Fibroblast of lung (primary cell): ENCODE results near the gene MYO1E. TPM values are rescaled to one million over a fixed set of nuclear protein-coding genes. Genes with fewer than 3 reads are reported as not detected.

Experiments
- DNase-seq, 2 donors: peaks; one replicate each; pipeline versions ENCODE4 v3.0.0 to v3.0.0-alpha.2; 2010; ENCODE audit warnings: low read depth in 2 of 2
- H2AFZ ChIP-seq: 2 replicates; pipeline ENCODE4 v1.5.1; 2012; ENCODE audit warnings: low read length, control low read depth, inconsistent platforms
- H3K27ac ChIP-seq: 2 replicates; pipeline ENCODE4 v1.5.1; 2011; ENCODE audit warnings: low read length, control low read depth; ENCODE audit not compliant: insufficient read depth
- H3K27me3 ChIP-seq: 2 replicates; pipeline ENCODE4 v1.5.1; 2011; ENCODE audit warnings: mild to moderate bottlenecking, low read length; ENCODE audit not compliant: control insufficient read depth, insufficient read depth
- H3K36me3 ChIP-seq: 2 replicates; pipeline ENCODE4 v1.5.1; 2011; ENCODE audit warnings: low read length; ENCODE audit not compliant: control insufficient read depth, insufficient read depth
- H3K4me1 ChIP-seq: 2 replicates; pipeline ENCODE4 v1.5.1; 2011; ENCODE audit warnings: low read length; ENCODE audit not compliant: control insufficient read depth, insufficient read depth; ENCODE audit errors: extremely low read depth
- H3K4me2 ChIP-seq: 2 replicates; pipeline ENCODE4 v1.5.1; 2011; ENCODE audit warnings: low read length, control low read depth; ENCODE audit not compliant: insufficient read depth; ENCODE audit errors: extremely low read depth
- H3K4me3 ChIP-seq, 4 experiments: fragments of 200-600 bp in 1 of 4; sonication (generic) in 1 of 4; replicated peaks in 1 of 4; 2 replicates each; pipeline ENCODE4 v1.5.1; 2011 to 2016; ENCODE audit warnings: low read length in 4 of 4, low read depth in 3 of 4, mild to moderate bottlenecking in 3 of 4, control low read depth in 2 of 4, inconsistent platforms in 1 of 4, mixed read lengths in 1 of 4; ENCODE audit not compliant: insufficient read depth in 1 of 4; ENCODE audit errors: control extremely low read depth in 1 of 4
- H3K79me2 ChIP-seq: 2 replicates; pipeline ENCODE4 v1.5.1; 2012; ENCODE audit warnings: mild to moderate bottlenecking, low read length, inconsistent platforms; ENCODE audit not compliant: control insufficient read depth, insufficient read depth
- H3K9ac ChIP-seq: 2 replicates; pipeline ENCODE4 v1.5.1; 2011; ENCODE audit warnings: mild to moderate bottlenecking, low read length, control low read depth; ENCODE audit not compliant: insufficient read depth
- H3K9me3 ChIP-seq: 2 replicates; pipeline ENCODE4 v1.5.1; 2012; ENCODE audit warnings: low read depth, low read length; ENCODE audit not compliant: control insufficient read depth, insufficient read depth
- H4K20me1 ChIP-seq: 2 replicates; pipeline ENCODE4 v1.5.1; 2011; ENCODE audit warnings: low read length; ENCODE audit not compliant: control insufficient read depth, insufficient read depth; ENCODE audit errors: extremely low read depth
- CTCF ChIP-seq, 2 donors: IDR thresholded peaks in 1 of 2; conservative IDR thresholded peaks in 1 of 2; 1 replicate in 1 of 2; 2 replicates in 1 of 2; pipeline ENCODE4 v1.5.1; 2011 to 2012; ENCODE audit warnings: low read length in 2 of 2, control low read depth in 1 of 2, inconsistent platforms in 1 of 2, low read depth in 1 of 2, mild to moderate bottlenecking in 1 of 2
- EZH2 ChIP-seq: IDR thresholded peaks from 2 replicates; pipeline ENCODE4 v1.5.1; 2012; ENCODE audit warnings: low read length, control low read depth, mild to moderate bottlenecking; ENCODE audit errors: missing control alignments
- polyA plus RNA-seq, 2 donors: library from polyadenylated mRNA; depleted of rRNA in 1 of 2; stranded (reverse) in 1 of 2; unstranded in 1 of 2; fragments of >200 nt; gene quantifications; 2 replicates each; pipeline ENCODE4 v1.2.1, GENCODE V29; 2011 to 2012; ENCODE audit warnings: missing spikeins in 1 of 2
- total RNA-seq: library from RNA; depleted of rRNA; stranded (reverse); fragments of >200 nt; gene quantifications from 2 replicates; pipeline ENCODE4 v1.2.1, GENCODE V29; 2014

The MYO1E gene
- total and polyA plus RNA-seq, 2 donors (not counting 1 experiment from before 2014, with no cell fraction given): 27.6 to 84.0 TPM

GRCh38 chr15:59258317-59258716 lies 114.4 kb downstream of the MYO1E start:
- no peaks in the 10 kb centered on the region for H3K79me2 ChIP-seq
- no peaks in the 10 kb centered on the region for H4K20me1 ChIP-seq
- H3K4me1 ChIP-seq: no peaks in the 10 kb centered on the region
- no peak overlapping the region for H3K4me3 ChIP-seq
- H3K9me3 ChIP-seq: no peaks in the 10 kb centered on the region
- peaks cover 2% of the 10 kb centered on the region for H3K36me3 ChIP-seq
- no peak overlapping the region for H3K27ac ChIP-seq
- DNase-seq: no peak
- no peak overlapping the region for H3K4me2 ChIP-seq
- no peaks in the 10 kb centered on the region for H3K27me3 ChIP-seq
- H3K9ac ChIP-seq: no peak overlapping the region
- TF ChIP-seq EZH2 (no peak), CTCF (conservative IDR thresholded peaks at IDR 0.05 in 1 of 2, IDR thresholded peaks at IDR 0.05 in 1 of 2; ENCODE audit: low read depth in 1 of 2, low read length in 2 of 2) (no peak)
- H2AFZ ChIP-seq: no peak overlapping the region

- Histone ChIP-seq H3K27ac (no peak overlapping the region), H3K27me3 (no peaks in the 10 kb centered on the region), H3K4me2 (no peak overlapping the region), H3K79me2 (no peaks in the 10 kb centered on the region), H3K9me3 (no peaks in the 10 kb centered on the region), H3K4me3 (no peak overlapping the region), H3K36me3 (peaks cover 2% of the 10 kb centered on the region), H3K4me1 (no peaks in the 10 kb centered on the region), H3K9ac (no peak overlapping the region), H2AFZ (no peak overlapping the region), H4K20me1 (no peaks in the 10 kb centered on the region)
- no peak for DNase-seq
- TF ChIP-seq CTCF (conservative IDR thresholded peaks at IDR 0.05 in 1 of 2, IDR thresholded peaks at IDR 0.05 in 1 of 2; ENCODE audit: low read depth in 1 of 2, low read length in 2 of 2) (no peak), EZH2 (no peak)
These were observed 115.5 kb downstream of the MYO1E start for GRCh38 chr15:59257140-59257539.

- Histone ChIP-seq H3K4me3 (no peak overlapping the region), H3K27me3 (no peaks in the 10 kb centered on the region), H3K27ac (no peak overlapping the region), H3K4me1 (no peaks in the 10 kb centered on the region), H3K79me2 (no peaks in the 10 kb centered on the region), H3K9me3 (no peaks in the 10 kb centered on the region), H3K9ac (no peak overlapping the region), H2AFZ (no peak overlapping the region), H3K4me2 (no peak overlapping the region), H3K36me3 (peaks cover 2% of the 10 kb centered on the region), H4K20me1 (no peaks in the 10 kb centered on the region)
- no peak for DNase-seq
- no peak for TF ChIP-seq EZH2
These were observed 116.2 kb downstream of the MYO1E start for GRCh38 chr15:59256482-59256881.
